Loucy (cell line): Measurements from ENCODE around the gene TBCD.

Experiments
- CTCF ChIP-seq: fragments of 200-600 bp; sonication (generic); conservative IDR thresholded peaks from 2 replicates; pipeline ENCODE4 v1.5.1; 2014; ENCODE audit warnings: mild to moderate bottlenecking, antibody characterized with exemption, low read length
- EZH2phosphoT487 ChIP-seq: fragments of 200-600 bp; IDR thresholded peaks from 2 replicates; pipeline ENCODE4 v1.6.1; 2018; ENCODE audit warnings: antibody characterized with exemption, mild to moderate bottlenecking, moderate library complexity, borderline replicate concordance

DNA sequence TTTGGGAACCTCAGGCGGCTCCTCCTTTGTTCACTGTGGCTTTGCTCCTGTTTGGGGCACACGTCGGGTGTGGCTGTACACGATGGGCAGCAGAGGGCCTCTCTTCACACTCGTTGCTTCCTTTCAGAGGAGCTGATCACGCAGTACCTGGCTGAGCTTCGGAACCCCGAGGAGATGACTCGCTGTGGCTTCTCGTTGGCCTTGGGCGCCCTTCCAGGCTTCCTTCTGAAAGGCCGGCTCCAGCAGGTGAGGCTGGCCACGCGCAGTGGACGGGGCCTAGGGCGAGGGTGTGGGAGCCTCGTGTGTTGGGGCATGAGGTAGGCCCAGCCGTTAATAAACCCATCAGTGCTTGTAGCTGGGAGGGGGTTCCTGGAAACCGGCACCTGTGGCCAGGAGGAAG is 172.9 kb downstream of the TBCD start:
- TF ChIP-seq CTCF (no peak; the same call in 1 of the 2 replicates), EZH2phosphoT487 (no peak)
